ENCODE results near the gene FNDC5.

FNDC5 gene

DNA sequence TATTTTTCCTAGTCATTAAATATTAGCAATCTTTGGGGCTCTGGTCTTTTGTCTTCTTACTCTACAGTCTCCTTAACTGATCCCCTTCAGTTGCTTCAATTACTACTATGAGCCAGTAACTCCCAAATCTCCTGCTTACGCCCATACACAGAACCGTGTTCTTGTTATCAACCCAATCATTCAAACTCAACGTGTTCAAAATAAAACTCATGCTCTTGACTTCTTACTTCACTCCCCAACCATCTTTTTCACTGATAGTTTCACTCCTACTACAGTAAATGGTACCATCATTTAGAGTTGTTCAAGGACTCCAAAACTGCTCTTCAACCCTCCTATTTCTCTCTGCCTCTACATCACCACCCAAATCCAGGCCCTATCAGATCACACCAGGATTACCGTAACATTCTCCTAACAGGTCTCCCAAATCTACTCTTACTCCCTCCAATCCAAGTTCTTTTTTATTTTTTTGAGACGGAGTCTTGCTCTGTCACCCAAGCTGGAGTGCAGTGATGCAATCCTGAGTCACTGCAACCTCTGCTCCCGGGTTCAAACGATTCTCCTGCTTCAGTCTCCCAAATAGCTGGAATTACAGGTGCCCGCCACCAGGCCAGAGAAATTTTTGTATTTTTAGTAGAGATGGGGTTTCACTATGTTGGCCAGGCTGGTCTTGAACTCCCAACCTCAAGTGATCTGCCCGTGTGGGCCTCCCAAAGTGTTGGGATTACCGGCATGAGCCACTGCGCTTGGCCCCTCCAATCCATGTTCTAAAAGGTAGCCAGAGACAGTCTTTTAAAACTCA, 56.6 kb downstream of the FNDC5 start:
- DNase-seq (ENCODE audit: low spot score) = no peak

All from kidney capillary endothelial cell (primary cell).